AG10803 (cell line): ENCODE data around the gene ALS2.

Experiments
- DNase-seq: peaks from one replicate; pipeline ENCODE4 v3.0.0; 2010; ENCODE audit warnings: low read depth
- H3K4me3 ChIP-seq: 2 replicates; pipeline ENCODE4 v1.5.1; 2011; ENCODE audit warnings: mild to moderate bottlenecking, low read length, control low read depth
- CTCF ChIP-seq: conservative IDR thresholded peaks from 2 replicates; pipeline ENCODE4 v1.5.1; 2011; ENCODE audit warnings: mild to moderate bottlenecking, low read length, control low read depth, inconsistent platforms

ALS2 gene

GRCh38 chr2:201668402-201668910, 112.3 kb downstream of the ALS2 start:
- DNase-seq, result no peak
- H3K4me3 ChIP-seq, result no peak overlapping the region
- no peak for TF ChIP-seq CTCF

GRCh38 chr2:201664334-201664733, 116.4 kb downstream of the ALS2 start:
- no peak overlapping the region for H3K4me3 ChIP-seq
- no peak for TF ChIP-seq CTCF
- no peak for DNase-seq

- H3K4me3 ChIP-seq, result no peak overlapping the region
- DNase-seq, result no peak
- no peak for TF ChIP-seq CTCF
Measured at GRCh38 chr2:201661366-201661765, 119.4 kb downstream of the ALS2 start.

- no peak for DNase-seq
- TF ChIP-seq CTCF, result no peak
- H3K4me3 ChIP-seq, result no peak overlapping the region
Measured at GRCh38 chr2:201660293-201660895, 120.3 kb downstream of the ALS2 start.

GRCh38 chr2:201656740-201657139, 124.0 kb downstream of the ALS2 start:
- no peak overlapping the region for H3K4me3 ChIP-seq
- no peak for TF ChIP-seq CTCF
- DNase-seq, result no peak

GRCh38 chr2:201656102-201656501, 124.6 kb downstream of the ALS2 start:
- no peak for TF ChIP-seq CTCF
- no peak for DNase-seq
- no peak overlapping the region for H3K4me3 ChIP-seq

GRCh38 chr2:201654616-201655384, 125.9 kb downstream of the ALS2 start:
- TF ChIP-seq CTCF, result no peak
- H3K4me3 ChIP-seq, result no peak overlapping the region
- peak; percentile 93 for DNase-seq
